ENCODE data around the gene KIAA1614.

GRCh38 chr1:180901076-180901990, 11.4 kb upstream of the KIAA1614 start:
- TF ChIP-seq POLR2AphosphoS5 (IDR thresholded peaks at IDR 0.05; ENCODE audit: borderline replicate concordance, low read depth, low read length) (no peak), EZH2 (IDR thresholded peaks at IDR 0.05) (no peak), FOXP2 (optimal IDR thresholded peaks at IDR 0.05; ENCODE audit: control extremely low read depth, extremely low read length, insufficient read depth) (no peak)
